ENCODE measurements around the gene IGF1R. TPM values are rescaled to one million over a fixed set of nuclear protein-coding genes. Genes with fewer than 3 reads are reported as not detected.

IGF1R gene
- total and polyA plus RNA-seq, 2 donors (not counting 3 experiments of a cell fraction or from before 2014, with no cell fraction given): 16.1 to 59.1 TPM

DNA sequence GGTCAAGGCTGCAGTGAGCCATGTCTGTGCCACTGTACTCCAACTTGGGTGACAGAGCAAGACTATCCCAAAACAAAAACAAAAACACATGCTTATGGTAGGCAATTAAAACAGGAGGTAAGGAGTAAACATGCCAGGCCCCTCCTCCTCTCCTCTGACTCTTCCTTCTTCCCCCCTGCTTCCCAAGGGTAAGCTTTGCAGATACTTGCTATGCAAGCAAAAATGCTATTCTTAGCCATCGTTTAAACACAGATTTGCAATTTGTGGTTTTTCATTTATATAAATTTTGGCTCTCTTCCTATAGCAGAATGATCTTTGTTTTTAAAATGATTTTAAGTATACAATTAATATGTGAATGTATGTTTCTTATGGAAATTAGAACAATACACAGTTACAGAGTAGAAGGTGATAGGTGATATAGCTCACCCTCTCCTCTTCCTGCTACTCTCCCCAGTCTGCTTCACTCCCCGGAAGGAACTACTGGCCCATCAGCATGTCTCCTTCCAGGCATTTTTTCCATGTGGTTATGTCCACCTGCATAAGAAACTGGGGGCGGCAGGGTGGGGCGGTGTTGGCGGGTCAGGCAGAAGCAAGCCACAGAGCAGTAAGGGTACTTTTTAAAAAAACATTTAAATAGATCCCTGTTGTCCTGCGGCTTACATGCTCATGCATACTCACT is 42.1 kb downstream of the IGF1R start:
- no peaks in the 10 kb centered on the region for H4K20me1 ChIP-seq (replicated peaks; ENCODE audit: control insufficient read depth, extremely low read depth, insufficient read depth, low read length)
- dilution Hi-C loops (cut with MboI; ENCODE audit: extremely low pct_ligation_motif_present, low sequenced_read_pairs): no loop called here
- H3K79me2 ChIP-seq (ENCODE audit: control insufficient read depth, insufficient read depth, low read length): peaks cover 50% of the 10 kb centered on the region
- no peak overlapping the region for H3K4me2 ChIP-seq (ENCODE audit: insufficient read depth, low read length)
- FAIRE-seq (no peak), DNase-seq (ENCODE audit: low read depth, low spot score) (no peak)
- BruUV-seq (replicated peaks): no TSS peak
- CTCF ChIA-PET: no interaction called here
- no peaks in the 10 kb centered on the region for H3K27me3 ChIP-seq (ENCODE audit: control insufficient read depth in 2 of 2, insufficient read depth in 2 of 2, low read length in 2 of 2)
- no peaks in the 10 kb centered on the region for H3K4me1 ChIP-seq (ENCODE audit: control insufficient read depth, extremely low read depth, insufficient read depth, low read length)
- no peaks in the 10 kb centered on the region for H3K9me1 ChIP-seq (replicated peaks; ENCODE audit: control insufficient read depth, extremely low read depth, insufficient read depth, low read length)
- intact Hi-C loops (cut with micrococcal nuclease): no loop called here
- no peak for TF ChIP-seq FOS (IDR thresholded peaks at IDR 0.05; ENCODE audit: borderline replicate concordance, insufficient read depth, low read length)
- no peak for TF ChIP-seq POLR2A (IDR thresholded peaks at IDR 0.05; ENCODE audit: low read depth, low read length)
- TF ChIP-seq JUN (IDR thresholded peaks at IDR 0.05; ENCODE audit: borderline replicate concordance, insufficient read depth, insufficient read length, low read depth): no peak
- TF ChIP-seq, protein P1, sequence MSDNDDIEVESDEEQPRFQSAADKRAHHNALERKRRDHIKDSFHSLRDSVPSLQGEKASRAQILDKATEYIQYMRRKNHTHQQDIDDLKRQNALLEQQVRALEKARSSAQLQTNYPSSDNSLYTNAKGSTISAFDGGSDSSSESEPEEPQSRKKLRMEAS (IDR thresholded peaks at IDR 0.05; ENCODE audit: insufficient read depth, insufficient read length): no peak
- TF ChIP-seq MYC (IDR thresholded peaks at IDR 0.05; ENCODE audit: low read depth, low read length): no peak
- no peak for TF ChIP-seq EZH2 (IDR thresholded peaks at IDR 0.05; ENCODE audit: borderline replicate concordance, low read depth, low read length, severe bottlenecking)
- no peak for TF ChIP-seq POLR2AphosphoS5 (IDR thresholded peaks at IDR 0.05; ENCODE audit: insufficient read depth, low read depth, low read length)
- no peak for TF ChIP-seq CTCF (IDR thresholded peaks at IDR 0.05; ENCODE audit: extremely low read depth in 1 of 2, insufficient read depth in 1 of 2, low read depth in 1 of 2, low read length in 2 of 2)
- TF ChIP-seq GATA2 (IDR thresholded peaks at IDR 0.05; ENCODE audit: insufficient read depth, insufficient read length, low read depth, low read length): no peak
- POLR2A ChIA-PET: no interaction called here
- no peak overlapping the region for H3K27ac ChIP-seq (ENCODE audit: insufficient read depth, low read depth, low read length)
- H3K4me3 ChIP-seq (replicated peaks in 1 of 3; ENCODE audit: insufficient read depth in 1 of 3, low read depth in 1 of 3, low read length in 3 of 3): no peak overlapping the region
- no peaks in the 10 kb centered on the region for H3K36me3 ChIP-seq (ENCODE audit: control insufficient read depth in 2 of 2, extremely low read depth in 1 of 2, insufficient read depth in 2 of 2, low read length in 2 of 2)
- H3K9me3 ChIP-seq (replicated peaks; ENCODE audit: control insufficient read depth, insufficient read depth, low read length): no peaks in the 10 kb centered on the region
- no peak overlapping the region for H2AFZ ChIP-seq (ENCODE audit: low read depth, low read length)
- H3K9ac ChIP-seq (replicated peaks; ENCODE audit: extremely low read depth, insufficient read depth, low read length): no peak overlapping the region
